ENCODE data around the gene GNE. TPM values are rescaled to one million over a fixed set of nuclear protein-coding genes. Genes with fewer than 3 reads are reported as not detected.
"Not testable (repeated sequence)": the region's sequence is repeated elsewhere in the genome, so short reads cannot be mapped to it uniquely, and the experiment has no call there.

Gene GNE
- total RNA-seq, 1 experiment from 2014 or later, result 35.0 TPM

GRCh38 chr9:36207546-36208012 lies 50.7 kb downstream of the GNE start:
- no peak for DNase-seq (ENCODE audit: low spot score)

- DNase-seq (ENCODE audit: low spot score), result no peak
Observed at GRCh38 chr9:36207016-36207415, 51.2 kb downstream of the GNE start.

- no peak for DNase-seq (ENCODE audit: low spot score)
Observed at GRCh38 chr9:36204906-36205547, 53.2 kb downstream of the GNE start.

- no peak for DNase-seq (ENCODE audit: low spot score)
Observed at GRCh38 chr9:36194326-36195000, 63.8 kb downstream of the GNE start.

- DNase-seq (ENCODE audit: low spot score), result no peak
Observed at GRCh38 chr9:36193023-36193422, 65.2 kb downstream of the GNE start.

- no peak for DNase-seq (ENCODE audit: low spot score)
Observed at GRCh38 chr9:36192196-36192595, 66.1 kb downstream of the GNE start.

GRCh38 chr9:36191686-36192085 lies 66.6 kb downstream of the GNE start:
- no peak for DNase-seq (ENCODE audit: low spot score)

GRCh38 chr9:36191290-36191645 lies 67.0 kb downstream of the GNE start:
- DNase-seq (ENCODE audit: low spot score), result peak; percentile 23

GRCh38 chr9:36190388-36191289 lies 67.6 kb downstream of the GNE start, which contains the start of gene CLTA:
Gene CLTA (plus strand): TSS chr9:36190921. CDS start chr9:36191057, 136 bp downstream.
- peak; percentile 99 for DNase-seq (ENCODE audit: low spot score)

- DNase-seq (ENCODE audit: low spot score), result peak; percentile 24
Observed at GRCh38 chr9:36189976-36190375, 68.3 kb downstream of the GNE start.

GRCh38 chr9:36188212-36188611 lies 70.0 kb downstream of the GNE start:
- DNase-seq (ENCODE audit: low spot score), result no peak

- DNase-seq (ENCODE audit: low spot score), result peak; percentile 63
Observed at GRCh38 chr9:36187414-36187813, 70.8 kb downstream of the GNE start.

GRCh38 chr9:36180243-36180642 lies 78.0 kb downstream of the GNE start:
- not testable (repeated sequence) for DNase-seq (ENCODE audit: low spot score)

GRCh38 chr9:36177571-36177970 lies 80.7 kb downstream of the GNE start:
- DNase-seq (ENCODE audit: low spot score), result no peak

- not testable (repeated sequence) for DNase-seq (ENCODE audit: low spot score)
Observed at GRCh38 chr9:36176496-36176895, 81.8 kb downstream of the GNE start.

- not testable (repeated sequence) for DNase-seq (ENCODE audit: low spot score)
Observed at GRCh38 chr9:36175209-36175608, 83.0 kb downstream of the GNE start.

- no peak for DNase-seq (ENCODE audit: low spot score)
Observed at GRCh38 chr9:36174731-36175130, 83.5 kb downstream of the GNE start.

GRCh38 chr9:36174271-36174670 lies 84.0 kb downstream of the GNE start:
- no peak for DNase-seq (ENCODE audit: low spot score)

GRCh38 chr9:36173861-36174260 lies 84.4 kb downstream of the GNE start:
- no peak for DNase-seq (ENCODE audit: low spot score)

- no peak for DNase-seq (ENCODE audit: low spot score)
Observed at GRCh38 chr9:36170531-36170930, 87.7 kb downstream of the GNE start.

GRCh38 chr9:36169708-36170107 lies 88.5 kb downstream of the GNE start:
- no peak for DNase-seq (ENCODE audit: low spot score)

- DNase-seq (ENCODE audit: low spot score), result no peak
Observed at GRCh38 chr9:36169166-36169565, 89.1 kb downstream of the GNE start, which contains the start of gene CCIN. Gene CCIN (plus strand): TSS chr9:36169388. CDS start chr9:36169503, 115 bp downstream.

All from A172 (cell line).